Liver (tissue), 3 donors: Measurements from ENCODE around the gene B3GNT4.

Experiments used
- ATF3 ChIP-seq: IDR thresholded peaks from 2 replicates; pipeline ENCODE4 v1.6.1; 2016; ENCODE audit warnings: antibody characterized with exemption
- CTCF ChIP-seq: fragments of 150-350 bp; IDR thresholded peaks from 2 replicates; pipeline ENCODE4 v1.5.1; 2017; ENCODE audit warnings: improper control_type of control experiment, low read depth, low read length; ENCODE audit not compliant: missing input control
- FOXA1 ChIP-seq: IDR thresholded peaks from 2 replicates; pipeline ENCODE4 v1.6.1; 2016; ENCODE audit warnings: antibody characterized with exemption
- GABPA ChIP-seq, 2 donors: IDR thresholded peaks in 1 of 2; conservative IDR thresholded peaks in 1 of 2; 2 replicates each; pipeline ENCODE4 v1.6.1; 2016; ENCODE audit warnings: antibody characterized with exemption in 2 of 2, mild to moderate bottlenecking in 1 of 2, moderate library complexity in 1 of 2
- HNF4G ChIP-seq: IDR thresholded peaks from 2 replicates; pipeline ENCODE4 v1.6.1; 2016; ENCODE audit warnings: antibody characterized with exemption
- JUND ChIP-seq, 2 donors: IDR thresholded peaks; 2 replicates each; pipeline ENCODE4 v1.6.1; 2016; ENCODE audit warnings: antibody characterized with exemption in 2 of 2
- MAX ChIP-seq: IDR thresholded peaks from 2 replicates; pipeline ENCODE4 v1.6.1; 2016; ENCODE audit warnings: antibody characterized with exemption
- RAD21 ChIP-seq, 2 donors: IDR thresholded peaks; 2 replicates each; pipeline ENCODE4 v1.6.1; 2016; ENCODE audit warnings: antibody characterized with exemption in 2 of 2, mild to moderate bottlenecking in 2 of 2
- REST ChIP-seq: IDR thresholded peaks from 2 replicates; pipeline ENCODE4 v1.6.1; 2016; ENCODE audit warnings: antibody characterized with exemption, mild to moderate bottlenecking
- RXRA ChIP-seq, 2 donors: IDR thresholded peaks; 2 replicates each; pipeline ENCODE4 v1.6.1; 2017 to 2018; ENCODE audit warnings: antibody characterized with exemption in 2 of 2, mild to moderate bottlenecking in 1 of 2
- SP1 ChIP-seq: IDR thresholded peaks from 2 replicates; pipeline ENCODE4 v1.6.1; 2018; ENCODE audit warnings: antibody characterized with exemption, mild to moderate bottlenecking
- TAF1 ChIP-seq: conservative IDR thresholded peaks from 2 replicates; pipeline ENCODE4 v1.6.1; 2016; ENCODE audit warnings: antibody characterized with exemption, mild to moderate bottlenecking
- YY1 ChIP-seq: IDR thresholded peaks from 2 replicates; pipeline ENCODE4 v1.6.1; 2016; ENCODE audit warnings: antibody characterized with exemption, mild to moderate bottlenecking
- ZBTB33 ChIP-seq: IDR thresholded peaks from 2 replicates; pipeline ENCODE4 v1.6.1; 2016; ENCODE audit warnings: antibody characterized with exemption
- donor health status: healthy.
- donor health status: healthy.

- TF ChIP-seq CTCF (no peak), MAX (no peak), HNF4G (no peak), ATF3 (no peak), GABPA (IDR thresholded peaks at IDR 0.05 in 1 of 2, conservative IDR thresholded peaks at IDR 0.05 in 1 of 2) (no peak), FOXA1 (no peak), ZBTB33 (no peak), REST (no peak), TAF1 (no peak), RXRA (IDR thresholded peaks at IDR 0.05) (no peak), JUND (IDR thresholded peaks at IDR 0.05) (no peak), RAD21 (IDR thresholded peaks at IDR 0.05) (no peak), YY1 (no peak), SP1 (no peak)
These were observed 3.5 kb downstream of the B3GNT4 start for GRCh38 chr12:122206976-122207375.
